Measurements from ENCODE around the gene TRMO.
A peak's percentile ranks its signal among the peaks of the same experiment; 100 is the strongest.

Gene TRMO

GRCh38 chr9:97906236-97906831 is 16.0 kb downstream of the TRMO start:
- DNase-seq (ENCODE audit: extremely low read depth, low read depth), result no peak

DNA sequence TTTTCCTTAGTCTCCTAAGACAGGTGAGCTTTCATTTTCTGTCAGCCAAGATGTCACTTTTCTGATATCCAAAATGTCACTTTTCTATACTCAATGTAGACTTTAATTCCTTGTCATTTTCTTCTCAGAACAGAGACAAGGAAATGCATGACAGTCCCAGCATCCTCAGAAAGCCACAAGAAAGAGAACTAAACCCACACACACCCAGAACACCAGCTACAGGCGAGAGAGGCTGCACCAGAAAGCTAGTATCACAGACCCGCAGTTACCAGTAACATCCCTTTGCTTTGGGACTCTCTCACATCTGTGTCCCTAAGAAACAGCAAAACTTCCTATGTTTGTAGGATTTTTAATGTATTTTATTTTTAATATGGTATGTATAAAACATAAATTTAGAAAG is 17.1 kb downstream of the TRMO start:
- no peak for DNase-seq (ENCODE audit: extremely low read depth, low read depth)
- TF ChIP-seq CTCF (IDR thresholded peaks at IDR 0.05; ENCODE audit: low read depth, low read length, missing control alignments), result no peak
- H3K4me3 ChIP-seq (replicated peaks; ENCODE audit: low read depth, low read length), result no peak overlapping the region

More at GRCh38 chr9:97906236-97906831, 16.0 kb downstream of the TRMO start:
- no peak overlapping the region for H3K4me3 ChIP-seq (replicated peaks; ENCODE audit: low read depth, low read length)
- no peak for TF ChIP-seq CTCF (IDR thresholded peaks at IDR 0.05; ENCODE audit: low read depth, low read length, missing control alignments)

- DNase-seq (ENCODE audit: extremely low read depth, low read depth), result no peak
- no peak overlapping the region for H3K4me3 ChIP-seq (replicated peaks; ENCODE audit: low read depth, low read length)
- no peak for TF ChIP-seq CTCF (IDR thresholded peaks at IDR 0.05; ENCODE audit: low read depth, low read length, missing control alignments)
These were observed 17.6 kb downstream of the TRMO start for GRCh38 chr9:97904725-97905124.

- no peak overlapping the region for H3K4me3 ChIP-seq (replicated peaks; ENCODE audit: low read depth, low read length)
- no peak for TF ChIP-seq CTCF (IDR thresholded peaks at IDR 0.05; ENCODE audit: low read depth, low read length, missing control alignments)
- no peak for DNase-seq (ENCODE audit: extremely low read depth, low read depth)
These were observed 19.1 kb downstream of the TRMO start for GRCh38 chr9:97903177-97903576.

DNA sequence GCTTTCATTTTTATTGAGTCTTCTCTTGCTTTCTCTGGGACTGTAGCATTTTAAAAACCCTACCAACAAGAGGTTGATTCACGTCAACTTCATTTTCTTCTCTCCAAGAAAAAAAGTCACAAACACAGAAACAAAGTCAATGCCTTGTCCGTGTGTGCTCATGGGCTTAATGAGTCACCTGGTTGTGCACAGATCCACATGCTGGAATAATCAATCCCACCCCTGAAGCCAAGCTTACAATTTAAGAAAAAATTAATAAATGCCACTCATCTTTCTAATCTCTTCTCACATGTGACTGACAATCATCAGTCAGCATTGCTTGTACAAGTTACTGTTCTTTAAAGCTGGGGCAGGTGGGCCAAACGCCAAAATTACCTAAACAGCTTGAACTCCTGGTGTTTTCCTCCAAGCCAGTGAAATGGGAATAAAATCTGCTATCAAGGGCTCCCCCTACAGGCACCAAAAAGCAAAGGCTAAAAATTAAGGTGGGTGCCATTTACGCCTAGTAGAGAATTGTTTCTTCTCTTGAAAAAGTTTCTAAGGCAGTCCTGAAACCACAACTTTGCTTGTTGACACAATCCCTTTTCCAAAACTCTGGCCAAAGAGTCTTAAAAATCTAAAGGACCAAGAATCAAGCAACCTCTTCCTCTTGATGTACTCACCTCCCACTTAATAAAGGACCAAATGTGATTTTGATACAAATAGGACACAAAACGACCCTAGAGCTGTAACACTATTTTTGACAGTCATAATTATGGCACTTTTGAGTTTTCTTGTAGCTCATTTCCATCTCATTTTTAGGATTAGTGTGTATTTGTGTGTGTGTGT is 21.3 kb downstream of the TRMO start:
- no peak for DNase-seq (ENCODE audit: extremely low read depth, low read depth)
- H3K4me3 ChIP-seq (replicated peaks; ENCODE audit: low read depth, low read length), result no peak overlapping the region
- peak; percentile 75 for TF ChIP-seq CTCF (IDR thresholded peaks at IDR 0.05; ENCODE audit: low read depth, low read length, missing control alignments)

GRCh38 chr9:97900103-97900737 is 22.1 kb downstream of the TRMO start:
- TF ChIP-seq CTCF (IDR thresholded peaks at IDR 0.05; ENCODE audit: low read depth, low read length, missing control alignments), result no peak
- no peak overlapping the region for H3K4me3 ChIP-seq (replicated peaks; ENCODE audit: low read depth, low read length)
- DNase-seq (ENCODE audit: extremely low read depth, low read depth), result no peak

Measured in HFF-Myc (cell line).